Measurements from ENCODE around the gene AKNA. TPM values are rescaled to one million over a fixed set of nuclear protein-coding genes. Genes with fewer than 3 reads are reported as not detected.

AKNA gene
- total RNA-seq, 8 experiments from 2014 or later, result 2.7 to 25.7 (median 10.8) TPM

DNA sequence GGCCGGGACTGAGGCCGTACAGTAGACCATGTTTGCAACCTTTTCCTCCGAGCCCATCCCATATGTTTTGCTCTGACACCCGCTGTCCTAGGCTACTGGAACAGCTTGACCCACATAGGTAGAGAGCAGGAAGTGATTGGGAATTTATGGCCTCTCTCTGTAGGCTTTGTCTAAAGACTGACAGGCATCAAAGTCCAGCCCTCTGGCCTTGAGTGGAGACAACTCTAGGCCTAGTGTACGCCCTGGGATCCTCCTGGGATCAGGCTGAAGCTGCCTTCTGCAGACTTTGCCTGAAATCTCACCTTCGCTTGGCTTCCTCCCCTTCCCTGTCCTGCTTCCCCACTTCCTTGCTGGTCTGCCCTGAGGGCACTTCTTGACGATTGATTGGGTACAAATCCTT is 13.6 kb upstream of the AKNA start:
- 67 to 100% (median 92%) methylated on average over 1 to 4 of the region's 7 CpGs; no CpG with 5 or more reads in 5 of the 10 experiments for WGBS, 10 experiments
- no peak overlapping the region for H3K27ac ChIP-seq
- no peak overlapping the region for H3K4me3 ChIP-seq
- ATAC-seq (replicated peaks in 6 of 8), result no peak
- peaks cover 5 to 7% of the 10 kb centered on the region in 2 donors for H3K4me1 ChIP-seq (replicated peaks in 1 of 2)
- in situ Hi-C loops (cut with MboI; ENCODE audit: low pct_unique_long_range_greater_than_20kb in 2 of 9, low sequenced_read_pairs in 9 of 9, unreplicated experiment in 9 of 9), result loop anchor here in 2 of 9 experiments (10.0 to 25.0 kb wide), 5 partner anchors 236 to 1111 kb away; no protein-coding TSS in a partner anchor

DNA sequence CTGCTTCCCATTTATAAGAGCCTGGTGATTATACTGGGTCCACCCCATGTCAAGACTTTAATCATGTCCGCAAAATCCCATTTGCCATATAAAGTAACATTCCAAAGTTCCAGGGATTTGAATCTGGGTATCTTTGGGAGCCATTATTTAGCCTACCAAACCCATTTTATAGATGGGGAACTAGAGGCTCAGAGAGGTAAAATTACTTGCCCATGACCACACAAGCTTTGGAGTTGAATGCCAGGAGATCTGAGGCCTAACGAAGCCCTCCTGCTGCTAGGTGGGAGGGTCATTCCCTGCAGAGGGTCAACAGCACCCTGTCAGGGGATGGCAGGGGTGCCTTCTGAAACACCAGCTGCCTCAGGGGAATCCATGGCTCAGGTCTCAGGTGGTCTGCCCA is 13.0 kb upstream of the AKNA start:
- 83 to 100% (median 100%) methylated on average over 1 to 2 of the region's 2 CpGs; no CpG with 5 or more reads in 4 of the 10 experiments for WGBS, 10 experiments
- in situ Hi-C loops (cut with MboI; ENCODE audit: low pct_unique_long_range_greater_than_20kb in 2 of 9, low sequenced_read_pairs in 9 of 9, unreplicated experiment in 9 of 9), result loop anchor here in 2 of 9 experiments (10.0 to 25.0 kb wide), 5 partner anchors 237 to 1112 kb away; no protein-coding TSS in a partner anchor
- no peak overlapping the region for H3K27ac ChIP-seq

DNA sequence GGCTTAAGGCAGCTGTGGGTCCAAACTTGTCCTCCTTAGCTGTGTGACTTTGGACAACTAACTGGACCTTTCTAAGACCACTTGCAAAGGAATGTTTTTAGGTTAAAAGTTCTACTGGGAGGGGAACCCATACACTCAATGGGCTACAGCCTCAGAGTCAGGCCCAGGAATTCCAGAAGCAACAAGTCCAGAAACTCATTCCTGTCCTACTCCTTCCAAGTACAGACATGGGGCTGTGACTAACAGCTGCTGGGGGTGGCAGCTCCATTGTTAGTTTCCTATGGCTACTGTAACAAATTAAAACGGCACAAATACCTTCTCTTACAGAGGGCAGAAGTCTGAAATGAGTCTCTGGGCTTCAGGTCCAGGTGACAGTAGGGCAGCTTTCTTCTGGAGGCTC is 12.4 kb upstream of the AKNA start:
- peaks cover 16 to 19% of the 10 kb centered on the region in 2 donors for H3K4me1 ChIP-seq (replicated peaks in 1 of 2)
- H3K4me3 ChIP-seq, result no peak overlapping the region
- no peak overlapping the region for H3K27ac ChIP-seq
- ATAC-seq (replicated peaks in 6 of 8), result no peak
- WGBS, 10 experiments, result 40 to 80% (median 50%) methylated on average over 1 of the region's 1 CpG; no CpG with 5 or more reads in 7 of the 10 experiments
- in situ Hi-C loops (cut with MboI; ENCODE audit: low pct_unique_long_range_greater_than_20kb in 2 of 9, low sequenced_read_pairs in 9 of 9, unreplicated experiment in 9 of 9), result loop anchor here in 2 of 9 experiments (10.0 to 25.0 kb wide), 5 partner anchors 237 to 1112 kb away; no protein-coding TSS in a partner anchor

More for the DNA sequence above, 13.0 kb upstream of the AKNA start:
- Histone ChIP-seq H3K4me3 (no peak overlapping the region), H3K4me1 (replicated peaks in 1 of 2) (peaks cover 10 to 13% of the 10 kb centered on the region in 2 donors)
- ATAC-seq (replicated peaks in 6 of 8), result no peak

DNA sequence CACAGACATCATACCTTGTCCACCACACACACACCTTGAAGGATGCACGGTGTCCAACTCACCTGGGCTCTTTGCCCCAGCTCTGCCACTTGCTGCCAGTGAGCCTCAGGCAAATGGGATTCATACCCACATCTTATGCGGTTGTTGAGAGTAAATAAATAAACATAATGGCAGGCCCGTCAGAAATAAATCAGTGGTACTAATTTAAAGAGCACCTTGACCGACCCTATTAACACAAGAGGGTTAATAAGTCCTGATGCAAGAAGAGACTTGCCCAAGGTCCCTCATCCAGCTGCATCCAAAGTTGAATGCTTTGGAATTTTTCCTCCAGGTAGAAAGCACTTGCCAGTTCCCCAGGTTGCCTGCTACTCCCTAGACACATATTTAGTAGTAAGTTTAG is 11.6 kb upstream of the AKNA start:
- in situ Hi-C loops (cut with MboI; ENCODE audit: low pct_unique_long_range_greater_than_20kb in 2 of 9, low sequenced_read_pairs in 9 of 9, unreplicated experiment in 9 of 9), result no loop called here
- WGBS, 10 experiments, result 61 to 100% (median 96%) methylated on average over 1 to 3 of the region's 4 CpGs; no CpG with 5 or more reads in 4 of the 10 experiments
- Histone ChIP-seq H3K27ac (no peak overlapping the region), H3K4me1 (replicated peaks in 1 of 2) (peaks cover 20 to 27% of the 10 kb centered on the region in 2 donors), H3K4me3 (no peak overlapping the region)
- ATAC-seq (replicated peaks in 6 of 8), result no peak

DNA sequence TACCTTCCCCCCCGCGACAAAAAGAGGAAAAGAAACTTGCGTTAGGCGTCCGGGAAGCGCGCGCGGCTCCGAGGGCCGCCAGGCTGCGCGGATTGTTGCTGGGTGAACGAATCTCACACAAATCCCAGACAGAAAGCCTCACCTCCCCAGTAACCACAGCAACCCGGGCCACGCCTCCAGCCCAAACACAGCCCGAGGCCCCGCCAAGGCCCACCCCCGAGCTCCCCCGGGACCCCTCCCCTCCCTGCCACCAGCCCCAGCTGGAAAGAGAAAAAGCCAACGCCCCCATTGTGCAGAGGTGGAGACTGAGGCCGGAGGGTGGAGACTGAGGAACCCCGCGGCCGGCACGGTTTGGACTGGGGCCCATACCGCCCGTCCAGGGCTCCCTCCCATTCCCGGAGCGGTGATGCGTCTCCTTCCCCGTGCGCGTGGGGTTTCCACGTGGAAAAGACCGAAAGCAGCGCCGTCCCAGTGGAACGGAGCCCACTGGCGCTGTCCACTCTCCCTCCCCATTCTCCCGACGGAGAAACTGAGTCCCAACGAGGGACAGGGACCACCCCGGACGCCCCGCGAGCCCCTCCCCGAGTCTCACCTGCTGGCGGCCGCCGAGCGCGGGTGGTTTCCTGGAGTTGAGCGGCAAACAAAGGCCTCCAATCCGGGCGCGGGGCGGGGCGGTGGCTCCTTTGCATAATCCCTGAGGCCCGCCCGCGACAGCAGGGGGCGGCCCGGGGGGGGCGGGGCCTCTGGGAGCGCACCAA is 10.2 kb upstream of the AKNA start:
- H3K4me3 ChIP-seq, result peak overlapping the region; percentile 47 to 59 (median 53)
- peak overlapping the region; percentile 91 to 98 for H3K27ac ChIP-seq
- in situ Hi-C loops (cut with MboI; ENCODE audit: low pct_unique_long_range_greater_than_20kb in 2 of 9, low sequenced_read_pairs in 9 of 9, unreplicated experiment in 9 of 9), result no loop called here
- peaks cover 20 to 28% of the 10 kb centered on the region in 2 donors for H3K4me1 ChIP-seq (replicated peaks in 1 of 2)
- peak; percentile 76 to 90 (median 82) for ATAC-seq (replicated peaks in 6 of 8)
- whole genome bisulfite sequencing, 10 experiments, result 0% methylated on average over 1 to 7 of the region's 66 CpGs; no CpG with 5 or more reads in 7 of the 10 experiments

DNA sequence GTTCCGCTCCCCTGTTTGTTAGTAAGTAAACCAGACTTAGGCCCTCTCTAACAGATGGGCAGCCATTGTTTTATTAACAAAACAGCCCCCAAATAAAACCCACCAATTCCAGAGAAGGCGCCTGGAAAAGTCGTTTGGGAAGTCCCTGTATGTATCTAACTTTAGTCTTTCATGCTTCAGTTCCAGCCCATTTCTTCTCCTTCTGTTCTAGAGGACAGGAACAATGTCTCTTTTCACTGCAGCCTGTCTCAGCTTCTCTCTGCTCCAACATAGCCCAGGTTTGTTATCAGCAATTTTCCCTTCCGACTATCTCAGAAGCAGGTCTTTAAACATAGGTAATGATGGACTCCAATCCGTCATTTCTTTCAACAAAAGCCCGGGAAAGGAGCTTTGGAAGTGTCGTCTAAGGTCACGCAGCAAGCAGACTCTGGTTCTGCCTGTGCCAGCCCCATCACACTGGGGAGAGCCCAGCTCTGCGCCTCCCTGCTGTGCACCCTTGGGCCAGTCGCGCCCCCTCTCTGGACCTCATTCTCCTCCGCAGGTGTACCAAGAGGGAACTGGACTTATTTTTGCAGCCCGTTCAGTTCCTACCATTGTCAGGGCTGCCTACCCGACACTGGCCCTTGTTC is 9.6 kb upstream of the AKNA start:
- Histone ChIP-seq H3K4me3 (peak overlapping the region; percentile 47 to 59 (median 53)), H3K4me1 (replicated peaks in 1 of 2) (peaks cover 20 to 28% of the 10 kb centered on the region in 2 donors), H3K27ac (peak overlapping the region; percentile 91 to 98)
- WGBS, 10 experiments, result 0 to 67% (median 13%) methylated on average over 1 to 8 of the region's 14 CpGs; no CpG with 5 or more reads in 1 of the 10 experiments
- ATAC-seq (replicated peaks in 6 of 8), result peak; percentile 3 to 17 (median 10)
- in situ Hi-C loops (cut with MboI; ENCODE audit: low pct_unique_long_range_greater_than_20kb in 2 of 9, low sequenced_read_pairs in 9 of 9, unreplicated experiment in 9 of 9), result no loop called here

DNA sequence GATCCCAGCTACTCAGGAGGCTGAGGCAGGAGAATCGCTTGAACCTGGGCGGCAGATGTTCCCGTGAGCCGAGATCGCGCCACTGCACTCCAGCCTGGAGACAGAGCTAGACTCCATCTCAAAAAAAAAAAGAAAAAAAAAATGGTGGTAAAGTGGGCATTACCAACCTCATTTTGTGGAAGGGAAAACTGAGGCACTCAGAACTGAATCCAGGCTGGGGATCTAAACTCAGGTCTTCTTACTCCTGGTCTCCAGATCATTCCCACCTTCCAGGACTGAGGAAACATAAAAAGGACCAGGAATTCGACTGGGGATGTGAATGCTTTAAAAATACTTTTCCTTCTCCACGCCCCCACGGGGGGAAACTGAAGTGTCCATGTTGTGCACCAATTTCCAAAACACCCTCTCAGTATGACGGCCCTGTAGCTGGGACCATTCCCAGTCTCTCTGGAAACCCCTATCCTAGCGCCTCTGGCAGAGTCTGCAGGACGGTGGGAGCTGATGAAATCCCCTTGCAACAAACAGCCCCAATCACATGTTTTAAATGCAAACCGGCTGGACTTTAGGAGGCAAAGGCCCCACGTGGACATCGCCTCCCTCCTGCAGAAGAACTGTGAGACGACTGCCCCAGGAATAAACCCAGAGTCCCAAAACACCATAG is 8.9 kb upstream of the AKNA start:
- peak in 5 of 8 experiments; percentile 45 to 78 (median 61) for ATAC-seq (replicated peaks in 6 of 8)
- Histone ChIP-seq H3K4me1 (replicated peaks in 1 of 2) (peaks cover 20 to 28% of the 10 kb centered on the region in 2 donors), H3K27ac (peak overlapping the region; percentile 91 to 98), H3K4me3 (peak overlapping the region; percentile 47 to 59 (median 53))
- in situ Hi-C loops (cut with MboI; ENCODE audit: low pct_unique_long_range_greater_than_20kb in 2 of 9, low sequenced_read_pairs in 9 of 9, unreplicated experiment in 9 of 9), result no loop called here
- 9 to 70% (median 55%) methylated on average over 1 to 7 of the region's 16 CpGs; no CpG with 5 or more reads in 4 of the 10 experiments for WGBS, 10 experiments

DNA sequence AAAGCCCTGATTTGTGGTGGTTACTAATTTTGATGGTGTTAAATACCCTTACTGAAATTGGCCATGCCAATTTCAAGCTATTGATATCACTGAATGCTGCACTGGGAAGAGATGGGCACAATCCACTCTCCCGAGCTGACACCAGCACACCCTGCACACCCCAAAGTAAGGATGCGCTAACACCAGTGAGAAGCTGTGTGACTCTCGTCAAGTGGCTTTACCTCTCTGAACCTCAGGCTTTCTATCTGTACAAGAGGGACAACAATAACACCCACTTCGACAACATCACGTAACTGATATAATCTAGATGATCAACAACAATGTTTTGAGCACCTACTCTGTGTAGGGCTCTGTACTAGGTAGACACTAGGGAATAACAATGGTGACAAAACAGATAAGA is 8.0 kb upstream of the AKNA start:
- peak overlapping the region in 1 of 5 donors; percentile 54 for H3K4me3 ChIP-seq
- H3K4me1 ChIP-seq (replicated peaks in 1 of 2), result peaks cover 20 to 31% of the 10 kb centered on the region in 2 donors
- in situ Hi-C loops (cut with MboI; ENCODE audit: low pct_unique_long_range_greater_than_20kb in 2 of 9, low sequenced_read_pairs in 9 of 9, unreplicated experiment in 9 of 9), result no loop called here
- WGBS, 10 experiments, result 80 to 100% (median 94%) methylated on average over 1 to 5 of the region's 5 CpGs; no CpG with 5 or more reads in 3 of the 10 experiments
- peak overlapping the region; percentile 91 to 98 for H3K27ac ChIP-seq
- no peak for ATAC-seq (replicated peaks in 6 of 8)

DNA sequence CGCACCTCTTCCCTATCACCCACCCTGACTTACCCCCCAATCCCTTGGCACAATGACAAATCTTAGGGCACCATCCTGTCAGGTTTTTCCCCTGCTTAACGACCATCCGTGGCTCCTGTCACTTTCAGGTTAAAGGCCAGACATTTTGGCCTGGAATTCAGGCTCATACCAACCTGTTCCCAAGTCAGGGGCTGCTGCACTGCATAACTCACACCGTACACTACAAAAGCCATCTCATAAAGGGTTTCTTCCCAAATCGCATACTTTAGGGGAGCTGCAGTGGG is 7.5 kb upstream of the AKNA start:
- in situ Hi-C loops (cut with MboI; ENCODE audit: low pct_unique_long_range_greater_than_20kb in 2 of 9, low sequenced_read_pairs in 9 of 9, unreplicated experiment in 9 of 9), result no loop called here
- Histone ChIP-seq H3K4me3 (no peak overlapping the region), H3K4me1 (replicated peaks in 1 of 2) (peaks cover 23 to 36% of the 10 kb centered on the region in 2 donors), H3K27ac (peak overlapping the region; percentile 60 to 98)
- ATAC-seq (replicated peaks in 6 of 8), result no peak
- WGBS, 10 experiments, result 20 to 100% (median 52%) methylated on average over 1 to 4 of the region's 5 CpGs; no CpG with 5 or more reads in 4 of the 10 experiments

DNA sequence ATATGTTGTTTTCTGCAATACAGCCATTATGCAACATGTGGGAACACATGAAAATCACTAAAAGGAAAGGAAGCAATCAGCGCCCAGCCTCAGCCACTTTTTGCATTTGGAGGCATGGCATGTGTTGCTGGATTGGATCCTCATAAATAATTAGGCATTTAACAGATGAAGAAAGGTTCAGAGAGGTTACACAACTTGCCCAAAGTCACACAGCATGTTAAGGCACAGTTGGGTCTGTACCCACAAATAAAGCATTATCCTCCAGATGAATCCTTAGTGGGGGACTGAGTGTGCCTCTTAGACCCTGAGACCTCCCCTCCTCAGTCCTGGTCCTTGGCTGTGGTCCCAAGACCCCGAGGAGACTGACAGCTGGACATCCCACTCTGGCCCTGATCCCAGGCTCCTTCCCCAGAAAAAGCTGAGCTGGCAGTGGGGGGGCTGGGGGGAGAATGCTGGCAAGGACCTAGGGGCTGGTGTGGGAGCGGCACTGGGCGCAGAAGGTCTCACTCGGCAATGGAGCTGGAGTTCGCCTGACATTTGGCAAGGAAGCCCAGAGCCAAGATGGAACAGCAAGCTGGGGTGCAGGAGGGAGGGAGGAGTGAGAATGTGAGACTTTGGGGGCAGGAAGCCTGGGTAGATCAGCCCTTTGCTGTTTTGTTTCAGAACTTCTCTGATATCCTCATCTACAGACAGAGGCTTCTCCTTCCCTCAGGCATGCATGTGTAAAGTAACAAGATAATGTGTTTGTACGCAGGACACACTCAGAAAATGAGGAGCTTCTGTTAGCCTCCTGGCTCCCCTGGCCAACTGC is 6.9 kb upstream of the AKNA start:
- no peak for ATAC-seq (replicated peaks in 6 of 8)
- peak overlapping the region; percentile 60 to 98 for H3K27ac ChIP-seq
- peaks cover 29 to 42% of the 10 kb centered on the region in 2 donors for H3K4me1 ChIP-seq (replicated peaks in 1 of 2)
- WGBS, 10 experiments, result 33 to 100% (median 77%) methylated on average over 1 to 6 of the region's 7 CpGs; no CpG with 5 or more reads in 2 of the 10 experiments
- H3K4me3 ChIP-seq, result no peak overlapping the region
- in situ Hi-C loops (cut with MboI; ENCODE audit: low pct_unique_long_range_greater_than_20kb in 2 of 9, low sequenced_read_pairs in 9 of 9, unreplicated experiment in 9 of 9), result no loop called here

DNA sequence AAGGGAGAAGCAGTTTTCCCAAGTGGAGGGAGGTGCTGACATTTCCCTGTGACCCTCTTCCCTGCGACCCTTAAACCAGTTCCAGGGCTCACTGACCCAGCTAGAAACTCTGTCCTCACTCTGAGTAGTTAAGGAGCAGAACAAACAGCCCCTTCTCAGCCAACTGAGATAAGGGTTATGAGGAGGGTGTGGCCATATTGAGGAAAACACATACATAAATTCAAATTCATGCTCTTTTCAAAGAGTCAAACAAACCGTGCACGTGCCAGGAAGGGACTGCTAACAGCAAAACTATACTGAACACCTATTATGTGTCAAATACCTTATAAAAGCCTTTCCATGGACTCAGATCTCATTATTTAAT is 4.9 kb upstream of the AKNA start:
- Histone ChIP-seq H3K4me3 (no peak overlapping the region), H3K4me1 (replicated peaks in 1 of 2) (peaks cover 40 to 60% of the 10 kb centered on the region in 2 donors), H3K27ac (no peak overlapping the region)
- in situ Hi-C loops (cut with MboI; ENCODE audit: low pct_unique_long_range_greater_than_20kb in 2 of 9, low sequenced_read_pairs in 9 of 9, unreplicated experiment in 9 of 9), result no loop called here
- ATAC-seq (replicated peaks in 6 of 8), result peak in 3 of 8 experiments; percentile 21 to 75 (median 22)
- 0 to 100% (median 81%) methylated on average over 2 to 3 of the region's 3 CpGs; no CpG with 5 or more reads in 3 of the 10 experiments for WGBS, 10 experiments

DNA sequence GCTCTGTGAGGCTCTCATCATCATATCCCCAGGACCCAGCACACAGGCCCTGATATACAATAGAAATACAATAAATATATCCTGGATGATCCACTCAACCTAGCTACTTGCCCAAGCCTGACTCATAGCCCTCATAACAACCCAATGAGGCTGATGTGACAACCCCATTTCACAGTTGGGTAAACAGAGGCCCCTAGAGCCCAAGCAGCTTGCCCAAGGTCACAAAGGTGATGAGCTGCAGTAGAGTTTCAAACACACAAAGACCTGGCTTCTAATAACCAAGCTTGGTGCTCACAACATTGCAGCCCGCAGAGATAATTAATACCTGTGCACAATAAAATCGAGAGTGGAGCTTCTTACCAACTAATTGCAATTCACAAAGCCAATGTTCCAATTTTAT is 3.2 kb upstream of the AKNA start:
- Histone ChIP-seq H3K27ac (no peak overlapping the region), H3K4me3 (no peak overlapping the region), H3K4me1 (replicated peaks in 1 of 2) (peaks cover 44 to 65% of the 10 kb centered on the region in 2 donors)
- 61 to 100% (median 80%) methylated on average over 1 to 2 of the region's 2 CpGs; no CpG with 5 or more reads in 3 of the 10 experiments for WGBS, 10 experiments
- no peak for ATAC-seq (replicated peaks in 6 of 8)
- in situ Hi-C loops (cut with MboI; ENCODE audit: low pct_unique_long_range_greater_than_20kb in 2 of 9, low sequenced_read_pairs in 9 of 9, unreplicated experiment in 9 of 9), result no loop called here
